ENCODE measurements around the gene SERPINB12.

Gene SERPINB12

GRCh38 chr18:63603772-63604171 is 61.6 kb downstream of the SERPINB12 start:
- no peak for DNase-seq (ENCODE audit: low spot score)

GRCh38 chr18:63604791-63605567 is 62.8 kb downstream of the SERPINB12 start:
- DNase-seq (ENCODE audit: low spot score) = no peak

- DNase-seq (ENCODE audit: low spot score) = no peak
Observed at GRCh38 chr18:63606526-63606925, 64.4 kb downstream of the SERPINB12 start.

GRCh38 chr18:63613420-63613819 is 71.3 kb downstream of the SERPINB12 start:
- DNase-seq (ENCODE audit: low spot score) = no peak

- DNase-seq (ENCODE audit: low spot score) = no peak
Observed at GRCh38 chr18:63617049-63617914, 75.1 kb downstream of the SERPINB12 start.

GRCh38 chr18:63617915-63618234 is 75.7 kb downstream of the SERPINB12 start:
- no peak for DNase-seq (ENCODE audit: low spot score)

Measured in SW480 (cell line).